Measurements from ENCODE around the gene ZNF580.

Gene ZNF580

DNA sequence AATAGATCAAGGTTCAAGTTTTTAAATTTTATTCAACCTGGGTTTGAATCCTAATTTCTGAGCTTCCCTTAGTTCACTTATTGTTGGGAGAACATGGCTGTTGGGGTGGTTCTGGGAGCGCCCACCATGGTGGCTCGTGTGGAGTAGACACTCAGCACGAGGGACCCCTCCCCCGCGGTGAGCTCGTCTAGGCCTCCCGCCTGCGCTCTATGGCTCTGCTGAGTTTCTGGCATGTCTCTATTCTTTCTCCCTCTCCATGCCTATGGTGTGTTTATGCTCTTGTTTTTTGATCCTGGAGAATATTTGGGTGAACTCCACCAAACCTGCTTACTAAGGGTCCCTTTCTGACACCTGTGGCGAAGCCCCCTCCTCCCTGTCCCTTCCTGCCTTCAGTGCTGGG is 32.7 kb downstream of the ZNF580 start (continued):
- TF ChIP-seq, protein P1, sequence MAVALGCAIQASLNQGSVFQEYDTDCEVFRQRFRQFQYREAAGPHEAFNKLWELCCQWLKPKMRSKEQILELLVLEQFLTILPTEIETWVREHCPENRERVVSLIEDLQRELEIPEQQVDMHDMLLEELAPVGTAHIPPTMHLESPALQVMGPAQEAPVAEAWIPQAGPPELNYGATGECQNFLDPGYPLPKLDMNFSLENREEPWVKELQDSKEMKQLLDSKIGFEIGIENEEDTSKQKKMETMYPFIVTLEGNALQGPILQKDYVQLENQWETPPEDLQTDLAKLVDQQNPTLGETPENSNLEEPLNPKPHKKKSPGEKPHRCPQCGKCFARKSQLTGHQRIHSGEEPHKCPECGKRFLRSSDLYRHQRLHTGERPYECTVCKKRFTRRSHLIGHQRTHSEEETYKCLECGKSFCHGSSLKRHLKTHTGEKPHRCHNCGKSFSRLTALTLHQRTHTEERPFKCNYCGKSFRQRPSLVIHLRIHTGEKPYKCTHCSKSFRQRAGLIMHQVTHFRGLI (tag by site-specific recombination; IDR thresholded peaks at IDR 0.05), result peak; percentile 41; the same call in 1 of the 2 replicates
- TF ChIP-seq, protein P2, sequence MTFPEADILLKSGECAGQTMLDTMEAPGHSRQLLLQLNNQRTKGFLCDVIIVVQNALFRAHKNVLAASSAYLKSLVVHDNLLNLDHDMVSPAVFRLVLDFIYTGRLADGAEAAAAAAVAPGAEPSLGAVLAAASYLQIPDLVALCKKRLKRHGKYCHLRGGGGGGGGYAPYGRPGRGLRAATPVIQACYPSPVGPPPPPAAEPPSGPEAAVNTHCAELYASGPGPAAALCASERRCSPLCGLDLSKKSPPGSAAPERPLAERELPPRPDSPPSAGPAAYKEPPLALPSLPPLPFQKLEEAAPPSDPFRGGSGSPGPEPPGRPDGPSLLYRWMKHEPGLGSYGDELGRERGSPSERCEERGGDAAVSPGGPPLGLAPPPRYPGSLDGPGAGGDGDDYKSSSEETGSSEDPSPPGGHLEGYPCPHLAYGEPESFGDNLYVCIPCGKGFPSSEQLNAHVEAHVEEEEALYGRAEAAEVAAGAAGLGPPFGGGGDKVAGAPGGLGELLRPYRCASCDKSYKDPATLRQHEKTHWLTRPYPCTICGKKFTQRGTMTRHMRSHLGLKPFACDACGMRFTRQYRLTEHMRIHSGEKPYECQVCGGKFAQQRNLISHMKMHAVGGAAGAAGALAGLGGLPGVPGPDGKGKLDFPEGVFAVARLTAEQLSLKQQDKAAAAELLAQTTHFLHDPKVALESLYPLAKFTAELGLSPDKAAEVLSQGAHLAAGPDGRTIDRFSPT (tag by site-specific recombination; IDR thresholded peaks at IDR 0.05), result peak; percentile 22; the same call in 1 of the 2 replicates
- TF ChIP-seq, protein P3, sequence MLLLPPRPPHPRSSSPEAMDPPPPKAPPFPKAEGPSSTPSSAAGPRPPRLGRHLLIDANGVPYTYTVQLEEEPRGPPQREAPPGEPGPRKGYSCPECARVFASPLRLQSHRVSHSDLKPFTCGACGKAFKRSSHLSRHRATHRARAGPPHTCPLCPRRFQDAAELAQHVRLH (tag by site-specific recombination; IDR thresholded peaks at IDR 0.05), result no peak
- TF ChIP-seq, protein P4, sequence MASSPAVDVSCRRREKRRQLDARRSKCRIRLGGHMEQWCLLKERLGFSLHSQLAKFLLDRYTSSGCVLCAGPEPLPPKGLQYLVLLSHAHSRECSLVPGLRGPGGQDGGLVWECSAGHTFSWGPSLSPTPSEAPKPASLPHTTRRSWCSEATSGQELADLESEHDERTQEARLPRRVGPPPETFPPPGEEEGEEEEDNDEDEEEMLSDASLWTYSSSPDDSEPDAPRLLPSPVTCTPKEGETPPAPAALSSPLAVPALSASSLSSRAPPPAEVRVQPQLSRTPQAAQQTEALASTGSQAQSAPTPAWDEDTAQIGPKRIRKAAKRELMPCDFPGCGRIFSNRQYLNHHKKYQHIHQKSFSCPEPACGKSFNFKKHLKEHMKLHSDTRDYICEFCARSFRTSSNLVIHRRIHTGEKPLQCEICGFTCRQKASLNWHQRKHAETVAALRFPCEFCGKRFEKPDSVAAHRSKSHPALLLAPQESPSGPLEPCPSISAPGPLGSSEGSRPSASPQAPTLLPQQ (tag by site-specific recombination; IDR thresholded peaks at IDR 0.05), result 0 out of 2 replicates have a peak, but pooled peaks have one; percentile 24
- TF ChIP-seq, protein P5, sequence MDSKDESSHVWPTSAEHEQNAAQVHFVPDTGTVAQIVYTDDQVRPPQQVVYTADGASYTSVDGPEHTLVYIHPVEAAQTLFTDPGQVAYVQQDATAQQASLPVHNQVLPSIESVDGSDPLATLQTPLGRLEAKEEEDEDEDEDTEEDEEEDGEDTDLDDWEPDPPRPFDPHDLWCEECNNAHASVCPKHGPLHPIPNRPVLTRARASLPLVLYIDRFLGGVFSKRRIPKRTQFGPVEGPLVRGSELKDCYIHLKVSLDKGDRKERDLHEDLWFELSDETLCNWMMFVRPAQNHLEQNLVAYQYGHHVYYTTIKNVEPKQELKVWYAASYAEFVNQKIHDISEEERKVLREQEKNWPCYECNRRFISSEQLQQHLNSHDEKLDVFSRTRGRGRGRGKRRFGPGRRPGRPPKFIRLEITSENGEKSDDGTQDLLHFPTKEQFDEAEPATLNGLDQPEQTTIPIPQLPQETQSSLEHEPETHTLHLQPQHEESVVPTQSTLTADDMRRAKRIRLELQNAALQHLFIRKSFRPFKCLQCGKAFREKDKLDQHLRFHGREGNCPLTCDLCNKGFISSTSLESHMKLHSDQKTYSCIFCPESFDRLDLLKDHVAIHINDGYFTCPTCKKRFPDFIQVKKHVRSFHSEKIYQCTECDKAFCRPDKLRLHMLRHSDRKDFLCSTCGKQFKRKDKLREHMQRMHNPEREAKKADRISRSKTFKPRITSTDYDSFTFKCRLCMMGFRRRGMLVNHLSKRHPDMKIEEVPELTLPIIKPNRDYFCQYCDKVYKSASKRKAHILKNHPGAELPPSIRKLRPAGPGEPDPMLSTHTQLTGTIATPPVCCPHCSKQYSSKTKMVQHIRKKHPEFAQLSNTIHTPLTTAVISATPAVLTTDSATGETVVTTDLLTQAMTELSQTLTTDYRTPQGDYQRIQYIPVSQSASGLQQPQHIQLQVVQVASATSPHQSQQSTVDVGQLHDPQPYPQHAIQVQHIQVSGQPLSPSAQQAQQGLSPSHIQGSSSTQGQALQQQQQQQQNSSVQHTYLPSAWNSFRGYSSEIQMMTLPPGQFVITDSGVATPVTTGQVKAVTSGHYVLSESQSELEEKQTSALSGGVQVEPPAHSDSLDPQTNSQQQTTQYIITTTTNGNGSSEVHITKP (tag by site-specific recombination; IDR thresholded peaks at IDR 0.05), result peak; percentile 47; the same call in 1 of the 2 replicates
- TF ChIP-seq, protein P6, sequence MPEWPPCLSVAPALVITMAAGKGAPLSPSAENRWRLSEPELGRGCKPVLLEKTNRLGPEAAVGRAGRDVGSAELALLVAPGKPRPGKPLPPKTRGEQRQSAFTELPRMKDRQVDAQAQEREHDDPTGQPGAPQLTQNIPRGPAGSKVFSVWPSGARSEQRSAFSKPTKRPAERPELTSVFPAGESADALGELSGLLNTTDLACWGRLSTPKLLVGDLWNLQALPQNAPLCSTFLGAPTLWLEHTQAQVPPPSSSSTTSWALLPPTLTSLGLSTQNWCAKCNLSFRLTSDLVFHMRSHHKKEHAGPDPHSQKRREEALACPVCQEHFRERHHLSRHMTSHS (tag by site-specific recombination; IDR thresholded peaks at IDR 0.05), result no peak
- TF ChIP-seq ZXDB (tag by site-specific recombination; IDR thresholded peaks at IDR 0.05) (0 out of 2 replicates have a peak, but pooled peaks have one; percentile 63), ZBTB17 (tag by site-specific recombination; IDR thresholded peaks at IDR 0.05) (peak; percentile 64; the same call in 1 of the 2 replicates), ZNF416 (tag by site-specific recombination; IDR thresholded peaks at IDR 0.05) (no peak), ZBTB7A (tag by site-specific recombination; IDR thresholded peaks at IDR 0.05; ENCODE audit: low read depth) (no peak), ZNF335 (tag by site-specific recombination; conservative IDR thresholded peaks at IDR 0.05) (peak; percentile 40)
- TF ChIP-seq, protein P7, sequence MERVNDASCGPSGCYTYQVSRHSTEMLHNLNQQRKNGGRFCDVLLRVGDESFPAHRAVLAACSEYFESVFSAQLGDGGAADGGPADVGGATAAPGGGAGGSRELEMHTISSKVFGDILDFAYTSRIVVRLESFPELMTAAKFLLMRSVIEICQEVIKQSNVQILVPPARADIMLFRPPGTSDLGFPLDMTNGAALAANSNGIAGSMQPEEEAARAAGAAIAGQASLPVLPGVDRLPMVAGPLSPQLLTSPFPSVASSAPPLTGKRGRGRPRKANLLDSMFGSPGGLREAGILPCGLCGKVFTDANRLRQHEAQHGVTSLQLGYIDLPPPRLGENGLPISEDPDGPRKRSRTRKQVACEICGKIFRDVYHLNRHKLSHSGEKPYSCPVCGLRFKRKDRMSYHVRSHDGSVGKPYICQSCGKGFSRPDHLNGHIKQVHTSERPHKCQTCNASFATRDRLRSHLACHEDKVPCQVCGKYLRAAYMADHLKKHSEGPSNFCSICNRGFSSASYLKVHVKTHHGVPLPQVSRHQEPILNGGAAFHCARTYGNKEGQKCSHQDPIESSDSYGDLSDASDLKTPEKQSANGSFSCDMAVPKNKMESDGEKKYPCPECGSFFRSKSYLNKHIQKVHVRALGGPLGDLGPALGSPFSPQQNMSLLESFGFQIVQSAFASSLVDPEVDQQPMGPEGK (tag by site-specific recombination; IDR thresholded peaks at IDR 0.05), result peak; percentile 46; the same call in 1 of the 2 replicates

DNA sequence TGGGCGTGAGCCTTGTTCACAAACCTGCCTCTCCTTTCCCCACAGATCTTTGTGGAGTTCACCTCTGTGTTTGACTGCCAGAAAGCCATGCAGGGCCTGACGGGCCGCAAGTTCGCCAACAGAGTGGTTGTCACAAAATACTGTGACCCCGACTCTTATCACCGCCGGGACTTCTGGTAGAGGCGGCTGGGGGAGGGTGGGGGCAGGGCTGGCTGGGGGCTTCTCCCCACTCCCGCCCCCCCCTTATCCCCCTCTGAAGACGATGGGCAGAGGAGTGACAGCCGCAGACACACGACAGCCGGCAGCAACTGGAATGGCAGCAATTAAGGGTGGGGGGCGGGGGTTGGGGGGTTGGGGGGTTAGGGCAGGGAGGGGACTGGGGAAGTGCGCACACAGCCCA is 33.1 kb downstream of the ZNF580 start:
- Histone ChIP-seq H3K4me1 (ENCODE audit: control insufficient read depth, insufficient read depth, low read length) (peaks cover 19% of the 10 kb centered on the region), H3K9me3 (ENCODE audit: control insufficient read depth, insufficient read depth, low read depth, low read length) (no peaks in the 10 kb centered on the region), H3K36me3 (ENCODE audit: control insufficient read depth in 2 of 2, insufficient read depth in 1 of 2, low read length in 2 of 2) (peaks cover 18 to 59% of the 10 kb centered on the region in 2 experiments; a peak in 2 of 3 replicates), H3K27ac (ENCODE audit: extremely low read depth, low read depth, low read length) (peak overlapping the region; percentile 82), H3K4me3 (ENCODE audit: low read depth, low read length) (peak overlapping the region; percentile 99)
- CTCF ChIA-PET, result interaction anchor here (1.3 to 1.8 kb wide), 2 partner anchors 19 to 26 kb away, joined by 5 to 9 read pairs; partner anchors contain the start of gene CCDC106
- POLR2A ChIA-PET, result interaction anchor here (1.6 to 2.6 kb wide), 3 partner anchors 19 to 30 kb away, joined by 4 to 12 read pairs (median 5); partner anchors contain the start of genes U2AF2 and ZNF581
- TF ChIP-seq ZBTB17 (tag by site-specific recombination; IDR thresholded peaks at IDR 0.05), result 0 out of 2 replicates have a peak, but pooled peaks have one; percentile 4
- TF ChIP-seq ZBTB20 (tag by site-specific recombination; IDR thresholded peaks at IDR 0.05), result no peak
- TF ChIP-seq, protein P8, sequence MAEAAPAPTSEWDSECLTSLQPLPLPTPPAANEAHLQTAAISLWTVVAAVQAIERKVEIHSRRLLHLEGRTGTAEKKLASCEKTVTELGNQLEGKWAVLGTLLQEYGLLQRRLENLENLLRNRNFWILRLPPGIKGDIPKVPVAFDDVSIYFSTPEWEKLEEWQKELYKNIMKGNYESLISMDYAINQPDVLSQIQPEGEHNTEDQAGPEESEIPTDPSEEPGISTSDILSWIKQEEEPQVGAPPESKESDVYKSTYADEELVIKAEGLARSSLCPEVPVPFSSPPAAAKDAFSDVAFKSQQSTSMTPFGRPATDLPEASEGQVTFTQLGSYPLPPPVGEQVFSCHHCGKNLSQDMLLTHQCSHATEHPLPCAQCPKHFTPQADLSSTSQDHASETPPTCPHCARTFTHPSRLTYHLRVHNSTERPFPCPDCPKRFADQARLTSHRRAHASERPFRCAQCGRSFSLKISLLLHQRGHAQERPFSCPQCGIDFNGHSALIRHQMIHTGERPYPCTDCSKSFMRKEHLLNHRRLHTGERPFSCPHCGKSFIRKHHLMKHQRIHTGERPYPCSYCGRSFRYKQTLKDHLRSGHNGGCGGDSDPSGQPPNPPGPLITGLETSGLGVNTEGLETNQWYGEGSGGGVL (tag by site-specific recombination; IDR thresholded peaks at IDR 0.05), result peak; percentile 46
- TF ChIP-seq SCRT2 (tag by site-specific recombination; IDR thresholded peaks at IDR 0.05), result no peak
- no peak for TF ChIP-seq ZNF521 (tag by site-specific recombination; IDR thresholded peaks at IDR 0.05)
- no peak for TF ChIP-seq ZNF324 (tag by site-specific recombination; IDR thresholded peaks at IDR 0.05)
- TF ChIP-seq, protein P9, sequence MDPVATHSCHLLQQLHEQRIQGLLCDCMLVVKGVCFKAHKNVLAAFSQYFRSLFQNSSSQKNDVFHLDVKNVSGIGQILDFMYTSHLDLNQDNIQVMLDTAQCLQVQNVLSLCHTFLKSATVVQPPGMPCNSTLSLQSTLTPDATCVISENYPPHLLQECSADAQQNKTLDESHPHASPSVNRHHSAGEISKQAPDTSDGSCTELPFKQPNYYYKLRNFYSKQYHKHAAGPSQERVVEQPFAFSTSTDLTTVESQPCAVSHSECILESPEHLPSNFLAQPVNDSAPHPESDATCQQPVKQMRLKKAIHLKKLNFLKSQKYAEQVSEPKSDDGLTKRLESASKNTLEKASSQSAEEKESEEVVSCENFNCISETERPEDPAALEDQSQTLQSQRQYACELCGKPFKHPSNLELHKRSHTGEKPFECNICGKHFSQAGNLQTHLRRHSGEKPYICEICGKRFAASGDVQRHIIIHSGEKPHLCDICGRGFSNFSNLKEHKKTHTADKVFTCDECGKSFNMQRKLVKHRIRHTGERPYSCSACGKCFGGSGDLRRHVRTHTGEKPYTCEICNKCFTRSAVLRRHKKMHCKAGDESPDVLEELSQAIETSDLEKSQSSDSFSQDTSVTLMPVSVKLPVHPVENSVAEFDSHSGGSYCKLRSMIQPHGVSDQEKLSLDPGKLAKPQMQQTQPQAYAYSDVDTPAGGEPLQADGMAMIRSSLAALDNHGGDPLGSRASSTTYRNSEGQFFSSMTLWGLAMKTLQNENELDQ (tag by site-specific recombination; IDR thresholded peaks at IDR 0.05; ENCODE audit: low read depth), result no peak

Measured in HEK293 (cell line).